IPS-NIHi11 (cell line): ENCODE results near the gene KNOP1.

Source experiments
- DNase-seq: peaks from one replicate; pipeline ENCODE4 v3.0.0; 2012; ENCODE audit warnings: mixed read lengths, low spot score

The KNOP1 gene

DNA sequence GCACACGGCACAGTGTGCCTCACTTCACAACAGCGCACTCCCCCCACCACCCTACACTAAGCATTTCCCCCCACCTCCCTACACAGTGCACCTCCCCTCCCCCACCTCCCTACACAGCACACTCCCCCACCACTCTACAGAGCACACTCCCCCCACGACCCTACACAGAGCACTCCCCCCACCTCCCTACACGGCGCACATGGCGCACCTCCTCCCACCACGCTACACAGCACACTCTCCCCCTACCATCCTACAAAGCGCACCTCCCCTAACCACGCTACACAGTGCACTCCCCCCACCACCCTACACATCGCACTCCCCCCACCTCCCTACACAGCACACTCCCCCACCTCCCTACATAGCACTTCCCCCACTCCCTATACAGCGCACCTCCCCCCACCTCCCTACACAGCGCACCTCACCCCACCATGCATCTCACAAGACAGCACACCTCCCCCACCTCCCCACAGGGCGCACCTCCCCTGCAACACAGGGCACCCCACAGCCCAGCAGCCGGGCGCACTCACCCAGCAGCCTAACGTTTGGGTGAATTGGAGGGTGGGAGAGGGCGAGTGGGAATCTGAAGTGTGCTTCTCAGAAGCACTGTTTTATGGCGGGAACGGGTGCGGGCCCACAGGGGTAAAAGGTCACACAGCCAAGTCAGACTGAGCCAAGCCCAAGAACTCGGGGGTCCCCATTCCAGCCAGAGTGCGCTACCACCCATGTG lies 10.3 kb downstream of the KNOP1 start:
- DNase-seq = no peak

DNA sequence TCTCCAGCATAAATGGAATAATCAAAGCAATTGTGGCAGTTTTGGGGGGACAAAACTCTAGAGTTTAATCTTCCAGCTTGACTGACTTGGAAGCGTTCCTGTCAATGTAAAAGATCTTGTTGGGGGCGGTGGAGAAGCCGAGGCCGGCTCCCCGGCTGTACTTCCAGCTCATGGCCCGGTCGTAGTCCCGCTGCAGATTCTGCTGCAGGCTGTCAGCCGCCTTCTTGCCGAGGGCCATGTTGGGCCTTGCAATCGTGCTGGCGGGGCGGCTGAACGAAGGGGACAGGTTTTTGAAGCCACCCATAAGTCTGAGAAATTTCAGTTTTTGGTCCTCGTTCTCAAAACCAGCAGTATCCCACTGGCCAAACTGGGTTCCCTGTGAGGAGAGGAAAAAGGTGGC lies 11.2 kb downstream of the KNOP1 start:
- no peak for DNase-seq

DNA sequence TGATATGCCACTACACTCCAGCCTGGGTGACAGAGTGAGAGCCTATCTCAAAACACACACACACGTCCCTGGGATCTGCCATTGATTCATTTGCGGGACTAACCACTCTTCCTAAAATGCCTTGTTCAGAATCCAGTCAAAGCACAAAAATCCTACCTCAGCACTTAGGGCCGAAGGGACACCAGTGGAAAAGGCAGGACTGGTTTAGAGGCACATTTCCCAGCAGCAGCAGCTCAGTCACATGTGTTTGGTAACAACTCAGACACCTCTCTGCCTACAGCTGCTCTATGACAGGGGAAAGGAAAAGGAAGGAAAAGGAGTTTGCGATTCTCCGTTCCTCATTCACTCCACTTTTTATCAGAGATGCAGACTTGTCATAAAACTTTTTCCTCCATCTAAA lies 12.2 kb downstream of the KNOP1 start:
- no peak for DNase-seq

DNA sequence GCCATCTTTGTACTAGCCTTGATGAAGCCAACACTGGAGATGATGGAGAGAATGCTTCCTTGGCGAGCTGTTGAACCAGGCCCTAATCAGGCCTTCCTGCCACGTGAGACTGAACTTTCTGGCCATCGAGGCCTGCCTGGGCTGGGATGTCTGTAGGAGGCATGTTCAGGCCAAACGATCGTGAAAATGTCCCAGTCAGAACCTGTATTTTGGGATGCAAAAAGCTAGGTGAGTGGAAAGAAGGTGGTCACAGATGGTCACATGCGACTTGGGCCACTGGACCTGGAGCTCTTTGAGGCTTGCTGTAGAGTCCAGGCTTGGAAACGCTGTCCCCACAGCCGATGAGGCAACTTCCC lies 12.9 kb downstream of the KNOP1 start:
- no peak for DNase-seq

DNA sequence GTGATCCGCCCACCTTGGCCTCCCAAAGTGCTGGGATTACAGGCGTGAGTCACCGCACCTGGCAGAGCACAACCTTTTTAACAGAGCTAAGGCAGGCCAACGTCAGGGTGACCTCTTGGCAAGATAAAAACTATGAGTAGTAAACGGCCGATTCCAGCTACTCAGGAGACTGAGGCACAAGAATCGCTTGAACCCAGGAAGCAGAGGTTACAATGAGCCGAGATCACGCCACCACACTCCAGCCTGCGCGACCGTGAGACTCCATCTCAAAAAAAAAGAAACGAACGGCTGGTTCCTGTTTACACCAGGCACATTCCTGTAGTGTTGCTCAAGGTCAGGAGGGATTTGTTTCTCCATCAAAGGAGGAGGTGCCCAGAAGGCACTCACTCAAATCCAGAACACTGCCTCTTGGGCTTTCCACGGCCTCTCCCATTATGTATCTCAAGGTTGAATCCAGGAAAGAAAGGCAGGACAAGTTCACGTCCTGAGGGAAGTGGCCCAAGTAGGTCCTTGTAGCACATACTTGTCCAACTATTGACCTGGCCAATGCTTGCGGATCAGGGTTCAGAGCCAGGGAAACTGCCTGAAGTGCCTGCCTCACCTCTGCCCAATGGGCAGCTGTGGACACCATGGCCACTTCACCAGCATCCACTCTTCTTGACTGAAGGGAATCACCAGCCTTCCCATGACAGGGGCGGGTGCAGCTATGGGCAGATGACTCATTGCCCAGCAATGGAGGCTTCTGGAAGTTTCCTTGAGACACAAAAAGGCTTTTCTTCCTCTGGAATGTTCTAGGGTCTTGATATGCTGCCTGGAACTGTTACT lies 13.5 kb downstream of the KNOP1 start:
- no peak for DNase-seq

DNA sequence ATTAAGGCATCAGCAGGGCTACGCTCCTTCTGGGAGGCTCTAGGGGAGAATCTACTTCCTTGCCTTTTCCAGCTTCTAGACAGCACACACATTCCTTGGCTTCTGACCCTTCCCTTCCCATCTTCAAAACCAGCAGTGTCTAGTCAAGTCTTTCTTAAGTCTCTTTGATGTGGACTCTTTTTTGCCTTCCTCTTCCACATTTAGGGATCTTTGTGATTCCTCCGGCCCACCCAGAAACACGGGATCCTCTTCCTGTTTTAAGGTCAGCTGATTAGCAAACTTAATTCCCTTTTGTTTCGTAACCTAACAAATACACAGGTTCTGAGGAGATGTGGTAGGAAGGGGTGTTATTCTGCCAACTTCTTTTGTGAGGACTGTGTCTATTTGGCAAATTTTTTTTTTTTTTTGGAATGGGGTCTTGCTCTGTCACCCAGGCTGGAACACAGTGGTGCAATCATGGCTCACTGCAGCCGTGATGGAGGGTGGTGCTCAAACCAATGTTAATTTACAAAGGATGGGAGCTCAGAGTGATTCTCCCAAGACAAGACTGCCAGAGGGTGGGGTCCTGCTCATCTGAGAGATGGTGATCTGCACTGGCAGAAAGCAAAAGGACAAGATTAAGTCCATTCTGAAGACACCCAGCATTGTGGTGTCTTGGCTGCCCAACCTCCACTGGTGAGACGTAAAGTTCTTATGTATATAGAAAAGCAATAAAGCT lies 14.7 kb downstream of the KNOP1 start:
- DNase-seq = no peak

DNA sequence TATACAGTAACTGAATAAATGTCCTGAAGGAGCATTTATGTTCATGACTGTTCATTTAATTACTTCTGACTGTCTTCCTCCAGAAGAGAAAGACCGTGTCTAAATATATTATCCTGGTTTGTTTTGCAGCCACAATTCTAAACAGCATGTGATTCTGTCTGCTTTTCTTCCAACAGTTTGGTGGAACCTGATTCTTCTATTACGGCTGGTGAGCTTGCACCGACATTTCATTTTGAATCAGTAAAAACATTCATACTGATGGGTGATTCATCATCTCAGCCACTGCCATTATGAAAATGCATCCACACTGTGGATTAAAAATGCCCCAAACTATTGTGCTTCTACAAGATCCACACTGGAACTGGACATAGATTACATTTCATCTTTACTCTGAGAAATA lies 16.9 kb downstream of the KNOP1 start:
- DNase-seq = no peak

DNA sequence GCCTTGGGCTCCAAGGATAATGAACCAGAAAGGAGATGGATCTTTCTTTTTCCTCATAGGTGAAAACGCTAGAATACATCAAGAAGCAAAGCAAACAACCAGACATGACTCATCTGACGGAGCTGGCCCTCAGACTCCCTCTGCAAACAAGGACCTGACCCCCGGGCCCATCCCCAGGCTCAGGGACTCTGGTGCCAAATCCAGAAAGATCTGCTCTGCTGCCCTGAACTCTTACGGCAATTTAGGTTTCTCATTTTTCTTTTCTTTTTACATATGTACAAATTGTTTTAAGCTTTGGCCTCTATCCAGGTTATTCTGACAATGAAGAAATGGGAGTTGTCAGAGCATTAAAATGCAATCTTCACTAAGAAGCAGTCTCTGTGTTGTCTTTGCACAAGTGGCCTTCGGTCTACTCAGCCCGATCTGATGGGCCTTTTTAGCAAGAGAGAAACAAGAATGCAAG lies 17.7 kb downstream of the KNOP1 start:
- DNase-seq = no peak

DNA sequence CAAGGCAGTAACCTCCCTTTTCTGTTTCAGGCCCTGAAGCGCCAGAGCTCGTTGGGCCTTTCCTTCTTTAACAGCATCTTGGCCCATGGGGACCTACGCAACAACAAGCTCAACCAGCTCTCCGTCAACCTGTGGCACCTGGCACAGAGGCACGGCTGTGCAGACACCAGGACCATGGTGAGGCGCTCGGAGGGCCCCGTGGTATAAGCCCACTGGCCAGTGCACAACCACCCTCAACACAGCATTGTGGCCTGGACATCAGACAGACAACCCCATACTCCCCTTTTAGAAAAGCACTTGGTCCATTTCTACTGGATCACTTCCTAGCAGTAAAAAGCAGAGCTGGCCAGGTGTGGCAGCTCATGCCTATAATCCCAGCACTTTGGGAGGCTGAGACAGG lies 18.6 kb downstream of the KNOP1 start:
- DNase-seq = no peak

DNA sequence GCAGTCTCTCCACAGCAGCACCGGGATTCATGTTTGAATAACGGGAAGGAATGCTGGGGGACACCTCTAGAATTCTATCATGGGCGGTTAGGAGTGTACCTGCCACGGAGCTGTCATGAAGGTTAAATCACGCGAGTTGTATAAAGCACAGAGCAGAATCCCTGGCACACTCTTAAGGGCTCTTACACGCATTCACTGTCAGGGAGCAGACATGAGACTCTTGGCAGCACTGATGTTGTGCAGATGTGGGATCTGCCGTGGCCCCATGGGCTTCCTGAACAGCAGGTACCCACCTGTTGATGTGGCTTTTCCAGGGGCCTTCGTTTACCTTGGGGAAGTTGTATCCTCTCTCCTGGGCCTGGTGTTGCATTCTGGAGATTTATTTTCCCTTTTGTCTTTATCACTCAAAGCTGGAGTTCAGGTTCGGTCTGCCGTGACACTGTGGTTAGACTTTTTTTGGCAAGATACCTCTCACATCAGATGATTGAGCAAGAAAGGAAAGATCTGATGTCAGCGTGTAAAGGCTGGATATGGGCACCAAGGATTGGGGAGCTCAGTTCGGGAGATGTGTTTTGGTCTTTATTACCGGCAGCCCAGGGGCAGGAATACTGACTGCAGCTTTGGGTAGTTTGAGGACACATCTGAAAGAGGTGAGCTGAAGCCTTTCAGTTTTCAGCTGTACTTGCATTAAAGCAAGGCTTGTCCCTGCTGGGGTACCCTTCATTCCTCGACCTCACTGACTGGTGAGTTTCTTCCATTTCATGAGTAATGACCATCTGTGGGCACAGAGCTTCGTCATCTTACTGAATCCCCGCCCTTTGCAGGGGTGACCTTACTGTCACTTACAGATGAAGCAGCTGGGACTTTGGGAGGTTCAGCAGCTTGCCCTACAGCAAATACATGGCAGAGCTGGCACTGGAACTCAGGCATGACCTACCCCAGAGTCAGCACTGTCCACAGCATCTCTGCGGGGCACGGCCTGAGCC lies 19.3 kb downstream of the KNOP1 start:
- no peak for DNase-seq

DNA sequence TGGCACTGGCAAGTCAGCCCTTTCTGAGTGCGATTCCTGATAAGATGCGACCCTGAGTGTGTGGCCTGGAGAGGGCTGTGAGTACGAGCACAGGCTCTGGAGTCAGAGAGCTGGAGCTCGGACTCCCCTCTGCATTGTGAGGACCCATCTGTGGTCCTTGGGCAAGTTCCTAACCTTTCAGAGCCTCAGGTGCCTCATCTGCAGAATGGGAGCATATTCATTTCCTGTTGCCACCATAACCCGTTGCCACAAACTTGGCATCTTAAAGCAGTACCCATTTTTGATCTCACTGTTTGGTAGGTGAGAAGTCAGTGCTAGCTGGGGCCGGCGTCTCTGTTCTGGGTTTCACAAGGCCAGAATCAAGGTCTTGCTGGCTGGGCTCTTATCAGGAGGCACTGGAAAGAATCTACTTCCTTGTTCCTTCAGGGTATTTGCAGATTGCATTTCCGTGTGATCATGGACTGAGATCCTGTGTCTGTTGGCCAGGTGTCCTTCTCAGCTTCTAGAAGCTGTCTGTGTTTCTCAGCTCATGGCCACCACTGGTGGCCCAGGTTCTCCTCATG lies 20.2 kb downstream of the KNOP1 start:
- no peak for DNase-seq

DNA sequence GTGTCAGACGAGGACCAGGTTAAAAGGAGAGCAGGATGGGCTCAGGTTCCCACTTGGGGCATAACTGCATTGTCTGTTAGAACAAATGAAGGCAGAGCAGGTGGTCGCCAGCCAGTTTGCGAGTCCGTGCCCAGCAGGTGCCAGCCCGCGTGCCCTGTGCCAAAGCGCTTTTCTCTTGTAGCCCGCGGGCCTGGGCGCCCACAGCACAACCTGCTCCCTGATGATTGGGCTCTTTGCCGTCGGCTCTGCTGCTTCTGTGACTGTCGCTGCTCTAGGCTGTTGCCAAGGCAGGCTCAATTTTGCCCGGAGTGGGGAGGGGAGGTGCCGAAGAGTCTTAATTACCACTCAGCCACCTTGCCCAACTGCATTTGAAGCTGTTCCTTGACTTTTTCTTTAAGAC lies 21.1 kb downstream of the KNOP1 start:
- DNase-seq = no peak

DNA sequence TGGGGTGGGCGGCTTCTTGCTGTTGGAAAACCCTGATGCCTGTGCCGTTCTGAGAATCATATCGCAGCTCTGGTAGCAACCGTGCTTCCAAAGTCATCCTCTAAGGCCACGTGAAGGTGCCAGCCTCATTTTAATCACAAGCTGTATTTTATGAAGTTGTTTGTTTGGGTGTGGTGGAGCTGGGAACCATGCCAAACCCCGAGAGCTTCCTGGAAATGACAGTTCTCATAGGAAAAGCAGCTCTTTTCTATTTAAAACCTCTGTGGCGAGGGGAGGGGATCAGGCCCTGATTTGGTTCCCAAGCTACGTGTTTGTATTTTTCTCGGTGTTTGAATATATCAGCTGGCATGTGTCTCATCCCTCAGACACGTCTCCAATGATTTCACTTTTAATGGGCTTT lies 21.7 kb downstream of the KNOP1 start:
- DNase-seq = no peak

DNA sequence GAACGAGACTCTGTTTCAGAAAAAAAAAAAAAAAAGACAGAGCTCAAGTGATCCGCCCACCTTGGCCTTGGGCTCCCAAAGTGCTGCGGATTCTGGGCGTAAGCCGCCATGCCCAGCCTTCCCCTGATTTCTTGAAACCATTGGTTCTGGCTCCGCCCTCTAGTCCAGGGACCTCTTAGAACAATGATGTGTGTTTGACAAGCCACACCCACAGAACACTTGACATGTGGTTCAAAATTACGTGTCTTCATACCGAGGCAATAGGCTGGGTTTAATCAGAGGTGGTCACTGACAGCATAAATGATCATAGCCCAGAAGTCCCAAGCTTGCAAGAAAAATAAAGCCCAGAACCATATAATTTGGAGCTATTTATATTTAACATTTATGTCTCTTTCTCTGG lies 23.0 kb downstream of the KNOP1 start:
- DNase-seq = no peak

DNA sequence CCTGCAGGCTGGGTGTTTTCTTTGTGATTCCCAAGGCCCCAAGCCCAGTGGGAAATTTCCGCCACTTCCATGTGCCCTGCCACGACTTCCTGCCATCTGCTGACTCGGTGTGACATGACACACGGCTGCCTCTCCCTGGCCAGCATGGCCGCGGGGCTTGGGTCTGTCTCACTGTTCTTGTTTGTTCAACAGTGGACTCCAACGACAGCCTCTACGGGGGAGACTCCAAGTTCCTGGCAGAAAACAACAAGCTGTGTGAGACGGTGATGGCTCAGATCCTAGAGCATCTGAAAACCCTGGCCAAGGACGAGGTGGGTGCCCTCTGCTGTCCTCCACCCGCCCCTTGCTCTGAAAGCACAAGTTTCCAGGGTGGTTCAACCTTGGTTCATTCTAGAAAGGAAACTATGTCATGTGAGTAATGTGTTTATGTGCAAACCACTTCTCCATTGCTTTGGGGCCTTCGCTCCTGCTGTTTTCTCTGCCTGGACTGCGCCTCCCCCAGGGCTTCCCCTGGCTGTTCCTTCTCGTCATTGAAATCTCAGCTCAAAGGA lies 26.8 kb downstream of the KNOP1 start:
- DNase-seq = no peak

DNA sequence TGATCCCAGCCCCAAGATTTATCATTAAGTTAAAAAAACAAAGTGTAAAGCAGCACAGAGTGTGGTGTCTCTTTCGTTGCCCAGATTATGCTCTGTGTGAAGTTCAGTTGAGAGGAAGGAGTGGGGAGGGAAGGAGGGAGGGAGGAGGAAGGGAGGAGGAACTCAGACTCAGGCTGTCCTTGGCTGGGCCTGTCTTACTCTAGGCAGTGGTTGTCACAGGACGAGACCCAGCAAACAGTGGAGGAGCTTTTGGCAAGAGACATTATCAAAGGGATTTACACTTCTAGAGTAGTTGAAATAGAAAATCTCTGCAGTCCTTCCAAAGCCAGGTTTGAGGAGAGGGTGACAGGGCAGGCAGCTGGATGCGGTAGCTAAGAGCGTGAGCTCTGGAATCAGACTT lies 27.8 kb downstream of the KNOP1 start:
- no peak for DNase-seq

DNA sequence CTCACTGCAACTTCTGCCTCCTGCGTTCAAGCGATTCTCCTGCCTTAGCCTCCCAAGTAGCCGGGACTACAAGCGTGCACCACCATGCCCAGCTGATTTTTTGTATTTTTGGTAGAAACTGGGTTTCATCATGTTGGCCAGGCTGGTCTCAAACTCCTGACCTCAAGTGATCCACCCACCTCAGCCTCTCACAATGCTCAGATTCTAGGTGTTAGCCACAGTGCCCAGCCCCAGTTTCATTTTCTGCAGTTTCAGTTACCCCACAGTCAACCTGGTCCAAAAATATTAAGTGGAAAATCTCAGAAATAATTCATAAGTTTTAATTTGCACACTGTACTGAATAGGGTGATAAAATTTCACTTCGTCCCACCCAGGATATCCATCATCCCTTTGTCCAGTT lies 28.7 kb downstream of the KNOP1 start:
- DNase-seq = no peak

DNA sequence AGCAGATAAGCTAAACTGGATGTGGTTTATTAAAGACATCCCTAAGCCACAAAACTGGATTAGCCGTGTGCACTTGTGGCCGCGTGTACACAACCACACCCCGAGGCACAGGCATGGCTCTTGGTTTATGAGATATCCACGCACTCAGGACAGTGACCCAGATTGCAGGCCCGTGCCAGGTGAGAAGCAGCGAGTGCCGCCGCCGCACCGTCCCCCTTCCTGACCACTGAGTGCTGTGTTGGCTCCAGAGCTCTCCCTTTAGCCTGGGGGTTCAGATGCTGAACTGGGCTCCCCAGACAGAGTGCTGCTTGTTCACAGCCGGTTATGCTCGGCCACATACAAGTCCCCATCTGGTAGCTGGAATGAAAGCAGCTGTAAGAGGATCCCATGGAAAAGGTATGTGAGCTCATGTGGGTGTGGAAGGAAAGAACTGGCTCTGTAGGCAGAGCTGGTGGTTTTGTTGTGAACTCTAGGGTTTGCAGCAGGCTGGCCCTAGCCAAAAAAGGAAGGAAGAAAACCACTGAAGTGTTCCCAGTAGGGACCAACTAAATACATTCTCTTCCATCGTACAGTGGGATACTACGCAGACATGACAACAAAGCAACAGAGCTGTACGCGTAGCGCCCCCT lies 29.5 kb downstream of the KNOP1 start:
- DNase-seq = no peak

DNA sequence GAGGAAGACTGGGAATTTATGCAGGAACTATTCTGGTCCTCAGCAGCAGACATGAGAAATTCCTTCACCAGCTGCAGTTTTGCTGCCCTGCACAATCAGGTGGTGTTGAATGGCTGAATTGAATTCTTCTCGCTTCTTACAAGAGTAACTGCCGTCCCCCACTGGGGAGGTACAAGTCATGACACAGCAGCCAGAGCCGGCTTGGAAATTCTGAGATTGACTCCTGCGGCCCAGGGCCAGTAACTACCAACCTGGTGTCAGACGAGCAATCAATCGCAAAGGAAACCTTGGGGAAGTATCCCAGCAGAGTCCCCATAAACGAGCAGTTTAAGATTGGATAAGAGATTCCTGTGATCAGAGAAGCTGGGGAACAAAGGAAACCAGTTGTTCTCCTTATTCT lies 30.7 kb downstream of the KNOP1 start:
- DNase-seq = no peak

DNA sequence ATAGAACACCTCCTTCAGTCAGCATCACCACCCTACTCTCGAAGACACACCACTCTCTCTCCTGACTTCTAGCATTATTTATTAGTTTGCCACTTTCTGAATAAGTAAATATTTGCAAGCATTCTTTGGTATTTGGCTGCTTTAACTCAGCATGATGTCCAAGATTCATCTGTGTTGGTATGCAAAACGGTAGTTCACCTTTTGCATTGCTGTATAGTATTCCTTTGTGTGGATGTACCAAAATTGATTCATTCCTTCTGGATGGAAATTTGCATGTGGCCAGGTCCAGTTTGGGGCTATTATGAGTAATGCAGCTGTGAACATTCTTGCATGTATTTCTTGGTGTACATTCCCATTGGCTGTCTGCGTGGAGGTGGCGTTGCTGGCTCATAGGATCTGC lies 32.9 kb downstream of the KNOP1 start:
- DNase-seq = no peak
